ENCODE data around the gene NCOR2. TPM values are rescaled to one million over a fixed set of nuclear protein-coding genes. Genes with fewer than 3 reads are reported as not detected.

Gene NCOR2
- total RNA-seq, 4 donors from 2014 or later, result 72.1 to 460 (median 119) TPM

GRCh38 chr12:124607681-124608425, 40.4 kb upstream of the NCOR2 start:
- no peaks in the 10 kb centered on the region for H3K27me3 ChIP-seq
- in situ Hi-C loops (cut with MboI; ENCODE audit: low pct_ligation_motif_present in 1 of 4, low pct_unique_long_range_greater_than_20kb in 1 of 4, low sequenced_read_pairs in 3 of 4), result no loop called here
- peaks cover 32 to 60% (median 54%) of the 10 kb centered on the region in 4 donors for H3K4me1 ChIP-seq
- H3K36me3 ChIP-seq, result no peaks in the 10 kb centered on the region
- intact Hi-C loops (cut with DNase I; ENCODE audit: low total_unique reads), result no loop called here
- H3K9me3 ChIP-seq, result no peaks in the 10 kb centered on the region
- TF ChIP-seq POLR2AphosphoS5 (IDR thresholded peaks at IDR 0.05), result no peak
- TF ChIP-seq CTCF (IDR thresholded peaks at IDR 0.05), result no peak
- no peak for TF ChIP-seq EP300 (IDR thresholded peaks at IDR 0.05; ENCODE audit: low read depth)
- TF ChIP-seq POLR2A (IDR thresholded peaks at IDR 0.05), result no peak
- peak overlapping the region; percentile 82 to 86 (median 84) for H3K27ac ChIP-seq
- H3K4me3 ChIP-seq, result no peak overlapping the region
- no peak for DNase-seq
- WGBS, 2 donors (ENCODE audit: low coverage in 1 of 2), result 76 to 90% methylated on average over 4 to 23 of the region's 23 CpGs

GRCh38 chr12:124605883-124606774, 38.7 kb upstream of the NCOR2 start:
- Histone ChIP-seq H3K4me1 (peaks cover 32 to 67% (median 55%) of the 10 kb centered on the region in 4 donors), H3K27me3 (no peaks in the 10 kb centered on the region), H3K4me3 (no peak overlapping the region), H3K36me3 (no peaks in the 10 kb centered on the region), H3K9me3 (no peaks in the 10 kb centered on the region), H3K27ac (peak overlapping the region; percentile 66 to 85 (median 74))
- in situ Hi-C loops (cut with MboI; ENCODE audit: low pct_ligation_motif_present in 1 of 4, low pct_unique_long_range_greater_than_20kb in 1 of 4, low sequenced_read_pairs in 3 of 4) (no loop called here), intact Hi-C loops (cut with DNase I; ENCODE audit: low total_unique reads) (no loop called here)
- TF ChIP-seq POLR2A (IDR thresholded peaks at IDR 0.05) (no peak), POLR2AphosphoS5 (IDR thresholded peaks at IDR 0.05) (no peak), EP300 (IDR thresholded peaks at IDR 0.05; ENCODE audit: low read depth) (no peak)
- DNase-seq, result no peak
- WGBS, 2 donors (ENCODE audit: low coverage in 1 of 2), result 55 to 67% methylated on average over 8 to 22 of the region's 22 CpGs

GRCh38 chr12:124605150-124605882, 37.9 kb upstream of the NCOR2 start:
- 51 to 68% methylated on average over 5 to 10 of the region's 13 CpGs for WGBS, 2 donors (ENCODE audit: low coverage in 1 of 2)
- Histone ChIP-seq H3K27ac (peak overlapping the region; percentile 66 to 85 (median 74)), H3K36me3 (no peaks in the 10 kb centered on the region), H3K4me3 (no peak overlapping the region), H3K4me1 (peaks cover 32 to 67% (median 55%) of the 10 kb centered on the region in 4 donors), H3K27me3 (no peaks in the 10 kb centered on the region), H3K9me3 (no peaks in the 10 kb centered on the region)
- no peak for DNase-seq
- in situ Hi-C loops (cut with MboI; ENCODE audit: low pct_ligation_motif_present in 1 of 4, low pct_unique_long_range_greater_than_20kb in 1 of 4, low sequenced_read_pairs in 3 of 4) (no loop called here), intact Hi-C loops (cut with DNase I; ENCODE audit: low total_unique reads) (no loop called here)
- TF ChIP-seq CTCF (IDR thresholded peaks at IDR 0.05) (no peak), POLR2A (IDR thresholded peaks at IDR 0.05) (no peak), POLR2AphosphoS5 (IDR thresholded peaks at IDR 0.05) (no peak), EP300 (IDR thresholded peaks at IDR 0.05; ENCODE audit: low read depth) (no peak)

- no peak for TF ChIP-seq EP300 (IDR thresholded peaks at IDR 0.05; ENCODE audit: low read depth)
- no peak for TF ChIP-seq CTCF (IDR thresholded peaks at IDR 0.05)
- no peak for TF ChIP-seq POLR2A (IDR thresholded peaks at IDR 0.05)
- TF ChIP-seq POLR2AphosphoS5 (IDR thresholded peaks at IDR 0.05), result peak in 1 of 3 donors; percentile 39
- no peaks in the 10 kb centered on the region for H3K36me3 ChIP-seq
- H3K27ac ChIP-seq, result peak overlapping the region; percentile 66 to 85 (median 74)
- H3K4me3 ChIP-seq, result no peak overlapping the region
- no peaks in the 10 kb centered on the region for H3K27me3 ChIP-seq
- peak; percentile 52 for DNase-seq
- intact Hi-C loops (cut with DNase I; ENCODE audit: low total_unique reads), result no loop called here
- in situ Hi-C loops (cut with MboI; ENCODE audit: low pct_ligation_motif_present in 1 of 4, low pct_unique_long_range_greater_than_20kb in 1 of 4, low sequenced_read_pairs in 3 of 4), result no loop called here
- WGBS, 2 donors (ENCODE audit: low coverage in 1 of 2), result 40% methylated on average over 6 of the region's 6 CpGs; no CpG with 5 or more reads in 1 of the 2 donors
- H3K9me3 ChIP-seq, result no peaks in the 10 kb centered on the region
- peaks cover 24 to 57% (median 51%) of the 10 kb centered on the region in 4 donors for H3K4me1 ChIP-seq
Observed at GRCh38 chr12:124604264-124604680, 36.9 kb upstream of the NCOR2 start.

Data from transverse colon (tissue), 4 donors.